PC-3 (cell line): ENCODE results near the gene ROR1. TPM values are rescaled to one million over a fixed set of nuclear protein-coding genes. Genes with fewer than 3 reads are reported as not detected.

Source experiments
- ATAC-seq: fragments of 200-7000 bp; cut with Tn5 transposase; 2 replicates; pipeline ENCODE4 v1.9.1; 2020; ENCODE audit warnings: mild to moderate bottlenecking, moderate library complexity
- BruUV-seq: library from RNA; stranded (reverse); fragments of 400-500 nt; replicated peaks from 2 replicates; lab custom pipeline; 2021; lab: Mats Ljungman, UMichigan
- CTCF ChIA-PET: fragments of 300-600 bp; sonication (Branson Sonifier 250); formaldehyde crosslinking; loops from one replicate; lab custom pipeline; 2022; ENCODE audit warnings: antibody characterized with exemption; lab: Charles Lee
- POLR2A ChIA-PET: fragments of 300-600 bp; sonication (Branson Sonifier 250); formaldehyde crosslinking; loops from one replicate; lab custom pipeline; 2022; ENCODE audit warnings: antibody characterized with exemption; ENCODE audit not compliant: unreplicated experiment; lab: Charles Lee
- DNase-seq: peaks from one replicate; pipeline ENCODE4 v3.0.0-alpha.2; 2015
- H2AFZ ChIP-seq: fragments of 300-600 bp; sonication (generic); 2 replicates; pipeline ENCODE4 v1.6.0; 2016; ENCODE audit warnings: antibody characterized with exemption, low read length
- H3F3A ChIP-seq: fragments of 300-600 bp; sonication (generic); one replicate; pipeline ENCODE4 v1.6.0; 2017; ENCODE audit warnings: antibody characterized with exemption, low read length, control low read depth, mild to moderate bottlenecking; ENCODE audit not compliant: unreplicated experiment
- H3K27ac ChIP-seq: fragments of 300-600 bp; sonication (generic); 2 replicates; pipeline ENCODE4 v1.5.1; 2016; ENCODE audit warnings: mild to moderate bottlenecking, low read length
- H3K27me3 ChIP-seq: fragments of 300-600 bp; sonication (generic); 2 replicates; pipeline ENCODE4 v1.6.1; 2016; ENCODE audit warnings: low read length, mixed read lengths
- H3K36me3 ChIP-seq: fragments of 300-600 bp; sonication (generic); 2 replicates; pipeline ENCODE4 v1.6.1; 2016; ENCODE audit warnings: low read depth, mixed run types, low read length, mixed read lengths
- H3K4me1 ChIP-seq: fragments of 300-600 bp; sonication (generic); 2 replicates; pipeline ENCODE4 v1.5.1; 2016; ENCODE audit warnings: low read length; ENCODE audit not compliant: insufficient read depth
- H3K4me2 ChIP-seq: fragments of 300-600 bp; sonication (generic); 2 replicates; pipeline ENCODE4 v1.6.0; 2016; ENCODE audit warnings: low read length
- H3K4me3 ChIP-seq: fragments of 300-600 bp; sonication (generic); 2 replicates; pipeline ENCODE4 v1.5.1; 2016; ENCODE audit warnings: mild to moderate bottlenecking, low read length, mixed read lengths
- H3K79me2 ChIP-seq: fragments of 300-600 bp; sonication (generic); 2 replicates; pipeline ENCODE4 v1.6.1; 2017; ENCODE audit warnings: low read length, mixed read lengths
- H3K9ac ChIP-seq: fragments of 300-600 bp; sonication (generic); 2 replicates; pipeline ENCODE4 v1.6.0; 2016; ENCODE audit warnings: mild to moderate bottlenecking, low read length
- H3K9me2 ChIP-seq: fragments of 300-600 bp; sonication (generic); replicated peaks from 2 replicates; pipeline ENCODE4 v1.6.1; 2016; ENCODE audit warnings: mixed run types, low read length, mixed read lengths
- H3K9me3 ChIP-seq: fragments of 300-600 bp; sonication (generic); 2 replicates; pipeline ENCODE4 v1.6.1; 2016; ENCODE audit warnings: low read length, mixed read lengths
- H4K20me1 ChIP-seq: fragments of 300-600 bp; sonication (generic); 2 replicates; pipeline ENCODE4 v1.6.1; 2016; ENCODE audit warnings: low read length, mixed read lengths
- EZH2 ChIP-seq: fragments of 300-600 bp; sonication (generic); IDR thresholded peaks from one replicate; pipeline ENCODE4 v1.6.1; 2017; ENCODE audit warnings: antibody characterized with exemption, mild to moderate bottlenecking, low read length; ENCODE audit not compliant: unreplicated experiment
- EZH2phosphoT487 ChIP-seq: fragments of 300-600 bp; sonication (generic); IDR thresholded peaks from 2 replicates; pipeline ENCODE4 v1.6.1; 2018; ENCODE audit warnings: mild to moderate bottlenecking, antibody characterized with exemption, low read length, borderline replicate concordance
- intact Hi-C: fragments of 100-400 bp; cut with micrococcal nuclease; formaldehyde crosslinking; loops from 2 replicates; pipeline ENCODE4 v1.9.0; 2023
- total RNA-seq: library from RNA; depleted of rRNA; stranded (reverse); fragments of >200 nt; gene quantifications from 2 replicates; pipeline ENCODE4 v1.2.3, GENCODE V29; 2014
- TF ChIP-seq, protein P1 (sequence below): fragments of 300-600 bp; sonication (generic); conservative IDR thresholded peaks from 2 replicates; pipeline ENCODE4 v1.5.1; 2017; ENCODE audit warnings: antibody characterized with exemption, low read depth, mild to moderate bottlenecking, low read length

The ROR1 gene
- total RNA-seq, 1 experiment from 2014 or later: 16.5 TPM

DNA sequence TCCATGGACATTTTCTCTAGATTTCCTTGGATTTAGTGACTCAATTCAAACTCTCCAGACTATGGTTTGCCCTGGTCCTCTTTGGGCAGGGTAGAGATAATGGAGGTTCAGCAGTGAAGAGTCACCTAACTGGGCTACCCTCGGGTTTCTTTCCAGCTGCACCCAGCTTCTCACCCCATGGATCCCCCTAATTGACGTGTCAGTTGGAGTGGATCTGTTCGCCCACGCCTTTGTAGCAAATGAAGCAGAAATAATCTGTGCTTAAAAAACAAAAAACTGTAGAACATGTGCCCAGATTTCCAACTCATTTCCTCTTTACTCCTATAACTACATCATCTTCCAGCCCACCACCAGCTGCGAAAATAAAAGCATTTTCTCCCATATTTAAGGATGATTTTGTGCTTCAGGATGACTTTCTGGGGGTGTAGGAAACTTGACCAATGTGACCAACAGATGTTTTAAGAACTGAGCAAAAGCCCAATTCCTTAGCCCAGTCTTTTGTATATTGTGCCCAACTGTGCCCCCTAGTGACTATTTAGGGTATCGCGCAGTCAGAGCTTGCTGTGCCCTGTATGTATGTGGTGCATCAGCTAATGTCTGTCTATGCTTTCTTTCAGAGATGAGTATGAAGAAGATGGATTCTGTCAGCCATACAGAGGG, 363.1 kb downstream of the ROR1 start:
- Histone ChIP-seq H3K9me2 (no peaks in the 10 kb centered on the region), H4K20me1 (no peaks in the 10 kb centered on the region), H3K36me3 (no peaks in the 10 kb centered on the region), H3K4me2 (no peak overlapping the region), H3K9me3 (no peaks in the 10 kb centered on the region), H3K9ac (peak overlapping the region; percentile 1; the same call in 1 of the 2 replicates), H3F3A (no peaks in the 10 kb centered on the region), H2AFZ (no peak overlapping the region), H3K27ac (no peak overlapping the region), H3K27me3 (no peaks in the 10 kb centered on the region), H3K4me1 (peaks cover 42% of the 10 kb centered on the region), H3K4me3 (no peak overlapping the region), H3K79me2 (no peaks in the 10 kb centered on the region)
- ChIA-PET POLR2A (no interaction called here), CTCF (interaction anchor here (0.6 to 1.6 kb wide), 10 partner anchors 27 to 462 kb away, joined by 3 to 29 read pairs (median 6); no protein-coding TSS in a partner anchor)
- no peak for TF ChIP-seq EZH2
- TF ChIP-seq, protein P1, sequence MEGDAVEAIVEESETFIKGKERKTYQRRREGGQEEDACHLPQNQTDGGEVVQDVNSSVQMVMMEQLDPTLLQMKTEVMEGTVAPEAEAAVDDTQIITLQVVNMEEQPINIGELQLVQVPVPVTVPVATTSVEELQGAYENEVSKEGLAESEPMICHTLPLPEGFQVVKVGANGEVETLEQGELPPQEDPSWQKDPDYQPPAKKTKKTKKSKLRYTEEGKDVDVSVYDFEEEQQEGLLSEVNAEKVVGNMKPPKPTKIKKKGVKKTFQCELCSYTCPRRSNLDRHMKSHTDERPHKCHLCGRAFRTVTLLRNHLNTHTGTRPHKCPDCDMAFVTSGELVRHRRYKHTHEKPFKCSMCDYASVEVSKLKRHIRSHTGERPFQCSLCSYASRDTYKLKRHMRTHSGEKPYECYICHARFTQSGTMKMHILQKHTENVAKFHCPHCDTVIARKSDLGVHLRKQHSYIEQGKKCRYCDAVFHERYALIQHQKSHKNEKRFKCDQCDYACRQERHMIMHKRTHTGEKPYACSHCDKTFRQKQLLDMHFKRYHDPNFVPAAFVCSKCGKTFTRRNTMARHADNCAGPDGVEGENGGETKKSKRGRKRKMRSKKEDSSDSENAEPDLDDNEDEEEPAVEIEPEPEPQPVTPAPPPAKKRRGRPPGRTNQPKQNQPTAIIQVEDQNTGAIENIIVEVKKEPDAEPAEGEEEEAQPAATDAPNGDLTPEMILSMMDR: peak; percentile 95
- intact Hi-C loops: loop anchor here (1.0 to 5.0 kb wide), 8 partner anchors 95 to 520 kb away; no protein-coding TSS in a partner anchor
- BruUV-seq: no TSS peak
- ATAC-seq (peak; percentile 51), DNase-seq (peak; percentile 93)

GRCh38 chr1:64137412-64137803, 363.6 kb downstream of the ROR1 start:
- CTCF ChIA-PET: interaction anchor here (0.6 to 1.6 kb wide), 10 partner anchors 26 to 463 kb away, joined by 3 to 29 read pairs (median 6); no protein-coding TSS in a partner anchor
- intact Hi-C loops: loop anchor here (1.0 to 5.0 kb wide), 8 partner anchors 95 to 521 kb away; no protein-coding TSS in a partner anchor
- BruUV-seq: no TSS peak

More at GRCh38 chr1:64137412-64137803, 363.6 kb downstream of the ROR1 start:
- no peak overlapping the region for H3K9ac ChIP-seq
- no peak overlapping the region for H2AFZ ChIP-seq
- H3K9me2 ChIP-seq: no peaks in the 10 kb centered on the region
- no peak overlapping the region for H3K4me3 ChIP-seq
- DNase-seq (no peak), ATAC-seq (no peak)
- no peaks in the 10 kb centered on the region for H3K79me2 ChIP-seq
- H3K4me2 ChIP-seq: no peak overlapping the region
- TF ChIP-seq EZH2phosphoT487: no peak
- no peak for TF ChIP-seq EZH2
- TF ChIP-seq, protein P1: peak; percentile 20; the same call in 1 of the 2 replicates
- no peaks in the 10 kb centered on the region for H3K9me3 ChIP-seq
- no peaks in the 10 kb centered on the region for H3F3A ChIP-seq
- H3K4me1 ChIP-seq: peaks cover 42% of the 10 kb centered on the region
- 0 out of 2 replicates have a peak, but pooled peaks cover under 1% of the 10 kb centered on the region for H3K36me3 ChIP-seq
- H3K27me3 ChIP-seq: no peaks in the 10 kb centered on the region
- no peaks in the 10 kb centered on the region for H4K20me1 ChIP-seq
- POLR2A ChIA-PET: no interaction called here
- no peak overlapping the region for H3K27ac ChIP-seq
